Measurements from ENCODE around the gene HPCAL4.

HPCAL4 gene

GRCh38 chr1:39700348-39700747 lies 9.1 kb upstream of the HPCAL4 start:
- DNase-seq = no peak

GRCh38 chr1:39699419-39699818 lies 8.2 kb upstream of the HPCAL4 start:
- no peak for DNase-seq

GRCh38 chr1:39698568-39698967 lies 7.3 kb upstream of the HPCAL4 start:
- peak; percentile 61 for DNase-seq

GRCh38 chr1:39696448-39696847 lies 5.2 kb upstream of the HPCAL4 start:
- no peak for DNase-seq

- DNase-seq = peak; percentile 51
These were observed 3.8 kb upstream of the HPCAL4 start for GRCh38 chr1:39695016-39695415.

- DNase-seq = peak; percentile 61
These were observed 2.8 kb upstream of the HPCAL4 start for GRCh38 chr1:39694026-39694425.

- DNase-seq = peak; percentile 73
These were observed 1.2 kb upstream of the HPCAL4 start for GRCh38 chr1:39692152-39693074.

GRCh38 chr1:39690794-39691382 lies 345 bp downstream of the HPCAL4 start:
- DNase-seq = no peak

- DNase-seq = no peak
These were observed 1.0 kb downstream of the HPCAL4 start for GRCh38 chr1:39690225-39690624.

GRCh38 chr1:39689635-39690034 lies 1.6 kb downstream of the HPCAL4 start:
- DNase-seq = peak; percentile 54

GRCh38 chr1:39689214-39689613 lies 2.0 kb downstream of the HPCAL4 start:
- DNase-seq = peak; percentile 47

GRCh38 chr1:39688706-39689105 lies 2.5 kb downstream of the HPCAL4 start:
- peak; percentile 22 for DNase-seq

GRCh38 chr1:39687243-39687642 lies 4.0 kb downstream of the HPCAL4 start:
- peak; percentile 49 for DNase-seq

- DNase-seq = no peak
These were observed 6.2 kb downstream of the HPCAL4 start for GRCh38 chr1:39685071-39685470.

- no peak for DNase-seq
These were observed 6.9 kb downstream of the HPCAL4 start for GRCh38 chr1:39684313-39684664.

- DNase-seq = peak; percentile 81
These were observed 7.5 kb downstream of the HPCAL4 start for GRCh38 chr1:39683591-39684312.

GRCh38 chr1:39681999-39682398 lies 9.2 kb downstream of the HPCAL4 start:
- no peak for DNase-seq

- DNase-seq = no peak
These were observed 9.9 kb downstream of the HPCAL4 start for GRCh38 chr1:39681294-39681693.

- no peak for DNase-seq
These were observed 10.5 kb downstream of the HPCAL4 start for GRCh38 chr1:39680751-39681150.

- no peak for DNase-seq
These were observed 11.4 kb downstream of the HPCAL4 start for GRCh38 chr1:39679821-39680220.

GRCh38 chr1:39678889-39679288 lies 12.3 kb downstream of the HPCAL4 start:
- DNase-seq = no peak

- no peak for DNase-seq
These were observed 13.6 kb downstream of the HPCAL4 start for GRCh38 chr1:39677645-39678044.

- DNase-seq = no peak
These were observed 14.2 kb downstream of the HPCAL4 start for GRCh38 chr1:39676948-39677548.
